IMR-90 (cell line): ENCODE measurements around the gene ZKSCAN1. TPM values are rescaled to one million over a fixed set of nuclear protein-coding genes. Genes with fewer than 3 reads are reported as not detected.

Experiments
- ATAC-seq: fragments of 200-7000 bp; cut with Tn5 transposase; 2 replicates; pipeline ENCODE4 v1.9.1; 2020; ENCODE audit warnings: low read depth, mild to moderate bottlenecking, moderate library complexity
- BruUV-seq: library from RNA; stranded (reverse); fragments of 400-500 nt; replicated peaks from 2 replicates; lab custom pipeline; 2021; lab: Mats Ljungman, UMichigan
- CTCF ChIA-PET: fragments of 300-600 bp; formaldehyde crosslinking; extraction: SDS; loops from one replicate; lab custom pipeline; 2021; ENCODE audit warnings: antibody characterized with exemption; lab: Yijun Ruan, JAX
- POLR2A ChIA-PET: fragments of 300-600 bp; sonication (Branson Sonifier 250); formaldehyde crosslinking; loops from one replicate; lab custom pipeline; 2022; ENCODE audit warnings: antibody characterized with exemption; ENCODE audit not compliant: unreplicated experiment; lab: Charles Lee
- DNase-seq: peaks from one replicate; pipeline ENCODE4 v3.0.0; 2013
- H2AFZ ChIP-seq: replicated peaks from 2 replicates; pipeline ENCODE3; 2013; ENCODE audit warnings: low read length, mild to moderate bottlenecking; ENCODE audit not compliant: poor library complexity
- H2AK5ac ChIP-seq: 2 replicates; pipeline ENCODE4 v1.6.1; 2013; ENCODE audit warnings: low read depth, low read length, inconsistent platforms
- H2AK9ac ChIP-seq: replicated peaks from 2 replicates; pipeline ENCODE3; 2013; ENCODE audit warnings: mild to moderate bottlenecking, low read depth, low read length, moderate library complexity; ENCODE audit not compliant: poor library complexity
- H2BK120ac ChIP-seq: 2 replicates; pipeline ENCODE4 v1.6.1; 2013; ENCODE audit warnings: low read depth, low read length, inconsistent platforms
- H2BK15ac ChIP-seq: 3 replicates; pipeline ENCODE4 v1.6.1; 2013; ENCODE audit warnings: low read depth, low read length, inconsistent platforms
- H2BK20ac ChIP-seq: 2 replicates; pipeline ENCODE4 v1.6.1; 2013; ENCODE audit warnings: low read depth, mild to moderate bottlenecking, inconsistent platforms, low read length, moderate library complexity
- H2BK5ac ChIP-seq: 2 replicates; pipeline ENCODE4 v1.6.1; 2013; ENCODE audit warnings: mild to moderate bottlenecking, low read depth, low read length, inconsistent platforms; ENCODE audit not compliant: poor library complexity, severe bottlenecking
- H3K14ac ChIP-seq: replicated peaks from 2 replicates; pipeline ENCODE4 v1.6.1; 2013; ENCODE audit warnings: low read depth, low read length, inconsistent platforms
- H3K18ac ChIP-seq: 2 replicates; pipeline ENCODE4 v1.6.1; 2013; ENCODE audit warnings: low read depth, low read length, control low read depth
- H3K23ac ChIP-seq: 2 replicates; pipeline ENCODE4 v1.6.1; 2013; ENCODE audit warnings: low read depth, low read length, inconsistent platforms
- H3K27ac ChIP-seq: 2 replicates; pipeline ENCODE4 v1.5.1; 2013; ENCODE audit warnings: mild to moderate bottlenecking, control low read depth, low read length; ENCODE audit not compliant: insufficient read depth
- H3K27me3 ChIP-seq: 2 replicates; pipeline ENCODE4 v1.6.1; 2013; ENCODE audit warnings: low read length; ENCODE audit not compliant: control insufficient read depth, insufficient read depth
- H3K36me3 ChIP-seq: 2 replicates; pipeline ENCODE4 v1.6.1; 2013; ENCODE audit warnings: low read length, mixed read lengths; ENCODE audit not compliant: control insufficient read depth, insufficient read depth
- H3K4ac ChIP-seq: 2 replicates; pipeline ENCODE4 v1.6.1; 2013; ENCODE audit warnings: low read depth, low read length, inconsistent platforms
- H3K4me1 ChIP-seq: 2 replicates; pipeline ENCODE4 v1.6.1; 2013; ENCODE audit warnings: low read length, mixed read lengths; ENCODE audit not compliant: control insufficient read depth, insufficient read depth
- H3K4me2 ChIP-seq: 2 replicates; pipeline ENCODE4 v1.6.1; 2013; ENCODE audit warnings: low read depth, mild to moderate bottlenecking, control low read depth, low read length, moderate library complexity
- H3K4me3 ChIP-seq: 2 replicates; pipeline ENCODE4 v1.5.1; 2013; ENCODE audit warnings: low read depth, mild to moderate bottlenecking, control low read depth, low read length, moderate library complexity; ENCODE audit not compliant: insufficient read depth
- H3K56ac ChIP-seq: 2 replicates; pipeline ENCODE4 v1.6.1; 2013; ENCODE audit warnings: low read length, inconsistent platforms; ENCODE audit not compliant: insufficient read depth; ENCODE audit errors: extremely low read depth
- H3K79me1 ChIP-seq, 2 experiments: 2 replicates each; pipeline ENCODE4 v1.6.1; 2013; ENCODE audit warnings: low read length in 2 of 2, inconsistent platforms in 1 of 2, low read depth in 1 of 2
- H3K9ac ChIP-seq: 2 replicates; pipeline ENCODE4 v1.6.1; 2013; ENCODE audit warnings: low read depth, low read length, control low read depth
- H3K9me1 ChIP-seq: 2 replicates; pipeline ENCODE4 v1.6.1; 2013; ENCODE audit warnings: low read length, inconsistent platforms; ENCODE audit not compliant: insufficient read depth
- H3K9me3 ChIP-seq: 2 replicates; pipeline ENCODE4 v1.6.1; 2013; ENCODE audit warnings: low read length; ENCODE audit not compliant: control insufficient read depth, insufficient read depth
- H4K20me1 ChIP-seq: 2 replicates; pipeline ENCODE4 v1.6.1; 2013; ENCODE audit warnings: low read length, inconsistent platforms; ENCODE audit not compliant: insufficient read depth
- H4K5ac ChIP-seq: 2 replicates; pipeline ENCODE4 v1.6.1; 2013; ENCODE audit warnings: mild to moderate bottlenecking, low read depth, low read length, control low read depth
- H4K8ac ChIP-seq, 2 experiments: 2 replicates each; pipeline ENCODE4 v1.6.1; 2013; ENCODE audit warnings: low read depth in 2 of 2, low read length in 2 of 2, control low read depth in 1 of 2, inconsistent platforms in 1 of 2
- H4K91ac ChIP-seq: 2 replicates; pipeline ENCODE4 v1.6.1; 2013; ENCODE audit warnings: low read depth, low read length, inconsistent platforms; ENCODE audit not compliant: insufficient read depth
- BHLHE40 ChIP-seq: fragments of 150-350 bp; IDR thresholded peaks from 2 replicates; pipeline ENCODE4 v1.6.1; 2016; ENCODE audit warnings: mild to moderate bottlenecking, low read depth, low read length
- CEBPB ChIP-seq: IDR thresholded peaks from 2 replicates; pipeline ENCODE4 v1.6.1; 2012; ENCODE audit warnings: low read depth, low read length, improper control_type of control experiment
- CHD1 ChIP-seq: IDR thresholded peaks from 2 replicates; pipeline ENCODE4 v1.6.1; 2012; ENCODE audit warnings: low read depth, low read length, improper control_type of control experiment
- FOS ChIP-seq: fragments of 150-350 bp; IDR thresholded peaks from 2 replicates; pipeline ENCODE4 v1.6.1; 2016; ENCODE audit warnings: low read depth, low read length
- MAFK ChIP-seq: IDR thresholded peaks from 2 replicates; pipeline ENCODE4 v1.6.1; 2012; ENCODE audit warnings: low read depth, low read length, improper control_type of control experiment
- MAZ ChIP-seq: IDR thresholded peaks from 2 replicates; pipeline ENCODE4 v1.6.1; 2012; ENCODE audit warnings: low read depth, mild to moderate bottlenecking, low read length, improper control_type of control experiment, moderate library complexity, borderline replicate concordance
- MXI1 ChIP-seq: IDR thresholded peaks from 2 replicates; pipeline ENCODE4 v1.6.1; 2012; ENCODE audit warnings: low read depth, mild to moderate bottlenecking, low read length, moderate library complexity, borderline replicate concordance
- NFE2L2 ChIP-seq: fragments of 150-350 bp; IDR thresholded peaks from 2 replicates; pipeline ENCODE4 v1.6.1; 2016; ENCODE audit warnings: low read depth, mild to moderate bottlenecking, low read length
- POLR2A ChIP-seq: IDR thresholded peaks from 2 replicates; pipeline ENCODE4 v1.6.1; 2012; ENCODE audit warnings: mild to moderate bottlenecking, low read depth, low read length
- RAD21 ChIP-seq: IDR thresholded peaks from 2 replicates; pipeline ENCODE4 v1.6.1; 2012; ENCODE audit warnings: low read length, improper control_type of control experiment
- RCOR1 ChIP-seq: IDR thresholded peaks from 2 replicates; pipeline ENCODE4 v1.6.1; 2012; ENCODE audit warnings: mild to moderate bottlenecking, low read length, improper control_type of control experiment; ENCODE audit not compliant: insufficient replicate concordance
- RFX5 ChIP-seq: IDR thresholded peaks from 2 replicates; pipeline ENCODE4 v1.8.0; 2012; ENCODE audit warnings: low read depth, mild to moderate bottlenecking, low read length, moderate library complexity
- SMC3 ChIP-seq: fragments of 150-350 bp; IDR thresholded peaks from 2 replicates; pipeline ENCODE4 v1.6.1; 2016; ENCODE audit warnings: low read depth, mild to moderate bottlenecking, antibody characterized with exemption, low read length, moderate library complexity
- WGBS, 2 experiments: methylation state at CpG; one replicate each; pipeline versions ENCODE4 v1.1.5 to v1.1.7; 2013; ENCODE audit warnings: missing lambda C conversion rate in 2 of 2; ENCODE audit not compliant: insufficient read length in 1 of 2; ENCODE audit errors: extremely low coverage in 2 of 2; 5-methylcytosine and 5-hydroxymethylcytosine counted together
- dilution Hi-C: fragments of 300-500 bp; cut with HindIII; formaldehyde crosslinking; loops from one replicate; pipeline ENCODE4 v1.14.3; 2018; ENCODE audit warnings: low sequenced_read_pairs; ENCODE audit not compliant: unreplicated experiment
- in situ Hi-C: fragments of 300-500 bp; cut with MboI; formaldehyde crosslinking; loops from 3 replicates; pipeline ENCODE4 v1.14.3; 2019; ENCODE audit warnings: low sequenced_read_pairs, inconsistent platforms, mixed read lengths
- intact Hi-C: fragments of 100-400 bp; cut with micrococcal nuclease; formaldehyde crosslinking; loops from 2 replicates; pipeline ENCODE4 v1.10.0; 2022
- polyA plus RNA-seq, 3 experiments: library from polyadenylated mRNA; depleted of rRNA; stranded (reverse); fragments of >200 nt; gene quantifications; 2 replicates each; pipeline ENCODE4 v1.2.3, GENCODE V29; 2012; ENCODE audit warnings: low replicate concordance in 1 of 3
- total RNA-seq: library from RNA; depleted of rRNA; stranded (reverse); fragments of >200 nt; gene quantifications from 2 replicates; pipeline ENCODE4 v1.2.3, GENCODE V29; 2012
- TF ChIP-seq, protein P1 (sequence below): fragments of 150-350 bp; IDR thresholded peaks from 2 replicates; pipeline ENCODE4 v1.6.1; 2016; ENCODE audit warnings: low read depth, mild to moderate bottlenecking, low read length, moderate library complexity, borderline replicate concordance
- TF ChIP-seq, protein P2 (sequence below): conservative IDR thresholded peaks from 2 replicates; pipeline ENCODE4 v1.5.1; 2012; ENCODE audit warnings: mild to moderate bottlenecking, low read depth, low read length, improper control_type of control experiment
- TF ChIP-seq, protein P3 (sequence below): fragments of 150-350 bp; IDR thresholded peaks from 2 replicates; pipeline ENCODE4 v1.6.1; 2017; ENCODE audit warnings: mild to moderate bottlenecking, antibody characterized with exemption, low read length, low read depth

ZKSCAN1 gene
- total and polyA plus RNA-seq, 2 of the 4 experiments (the other 2 are of a cell fraction), result 13.7 to 40.7 TPM

- CTCF ChIA-PET, result interaction anchor here (0.7 kb wide), 1 partner anchor 13 kb away, joined by 5 read pairs; no protein-coding TSS in a partner anchor
Observed at GRCh38 chr7:100040575-100040974, 25.2 kb downstream of the ZKSCAN1 start.

More at GRCh38 chr7:100040575-100040974, 25.2 kb downstream of the ZKSCAN1 start:
- Histone ChIP-seq H2AFZ (no peak overlapping the region), H3K27ac (no peak overlapping the region), H2BK15ac (no peak overlapping the region), H3K4me2 (no peak overlapping the region), H3K9me1 (peaks cover 9% of the 10 kb centered on the region), H3K27me3 (no peaks in the 10 kb centered on the region), H3K18ac (no peak overlapping the region), H2BK20ac (no peak overlapping the region), H4K20me1 (peaks cover 2% of the 10 kb centered on the region; the same call in 1 of the 2 replicates), H4K91ac (no peak overlapping the region), H3K23ac (no peak overlapping the region), H3K36me3 (peaks cover 7% of the 10 kb centered on the region), H3K79me1 (peaks cover 20 to 35% of the 10 kb centered on the region in 2 experiments), H3K14ac (peak overlapping the region; percentile 28; the same call in 1 of the 2 replicates), H2BK5ac (no peak overlapping the region), H2AK9ac (no peak overlapping the region), H2BK120ac (0 out of 2 replicates have a peak overlapping the region, but pooled peaks have one; percentile 33), H2AK5ac (no peak overlapping the region), H3K9me3 (no peaks in the 10 kb centered on the region), H3K9ac (no peak overlapping the region), H3K56ac (no peak overlapping the region), H3K4me1 (peaks cover 13% of the 10 kb centered on the region), H4K8ac (peak overlapping the region in 1 of 2 experiments; percentile 0; a peak in 1 of 4 replicates), H3K4ac (no peak overlapping the region), H4K5ac (no peak overlapping the region), H3K4me3 (no peak overlapping the region)
- 67% methylated on average over 1 of the region's 7 CpGs; no CpG with 5 or more reads in 1 of the 2 experiments for WGBS, 2 experiments
- intact Hi-C loops, result no loop called here
- TF ChIP-seq SMC3 (no peak), CEBPB (no peak), NFE2L2 (no peak), RAD21 (no peak), POLR2A (no peak), BHLHE40 (no peak), MAFK (no peak), FOS (no peak), RFX5 (no peak), CHD1 (no peak), MAZ (no peak), MXI1 (no peak), RCOR1 (no peak)
- TF ChIP-seq, protein P1, sequence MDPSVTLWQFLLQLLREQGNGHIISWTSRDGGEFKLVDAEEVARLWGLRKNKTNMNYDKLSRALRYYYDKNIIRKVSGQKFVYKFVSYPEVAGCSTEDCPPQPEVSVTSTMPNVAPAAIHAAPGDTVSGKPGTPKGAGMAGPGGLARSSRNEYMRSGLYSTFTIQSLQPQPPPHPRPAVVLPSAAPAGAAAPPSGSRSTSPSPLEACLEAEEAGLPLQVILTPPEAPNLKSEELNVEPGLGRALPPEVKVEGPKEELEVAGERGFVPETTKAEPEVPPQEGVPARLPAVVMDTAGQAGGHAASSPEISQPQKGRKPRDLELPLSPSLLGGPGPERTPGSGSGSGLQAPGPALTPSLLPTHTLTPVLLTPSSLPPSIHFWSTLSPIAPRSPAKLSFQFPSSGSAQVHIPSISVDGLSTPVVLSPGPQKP, result no peak
- TF ChIP-seq, protein P2, sequence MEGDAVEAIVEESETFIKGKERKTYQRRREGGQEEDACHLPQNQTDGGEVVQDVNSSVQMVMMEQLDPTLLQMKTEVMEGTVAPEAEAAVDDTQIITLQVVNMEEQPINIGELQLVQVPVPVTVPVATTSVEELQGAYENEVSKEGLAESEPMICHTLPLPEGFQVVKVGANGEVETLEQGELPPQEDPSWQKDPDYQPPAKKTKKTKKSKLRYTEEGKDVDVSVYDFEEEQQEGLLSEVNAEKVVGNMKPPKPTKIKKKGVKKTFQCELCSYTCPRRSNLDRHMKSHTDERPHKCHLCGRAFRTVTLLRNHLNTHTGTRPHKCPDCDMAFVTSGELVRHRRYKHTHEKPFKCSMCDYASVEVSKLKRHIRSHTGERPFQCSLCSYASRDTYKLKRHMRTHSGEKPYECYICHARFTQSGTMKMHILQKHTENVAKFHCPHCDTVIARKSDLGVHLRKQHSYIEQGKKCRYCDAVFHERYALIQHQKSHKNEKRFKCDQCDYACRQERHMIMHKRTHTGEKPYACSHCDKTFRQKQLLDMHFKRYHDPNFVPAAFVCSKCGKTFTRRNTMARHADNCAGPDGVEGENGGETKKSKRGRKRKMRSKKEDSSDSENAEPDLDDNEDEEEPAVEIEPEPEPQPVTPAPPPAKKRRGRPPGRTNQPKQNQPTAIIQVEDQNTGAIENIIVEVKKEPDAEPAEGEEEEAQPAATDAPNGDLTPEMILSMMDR, result no peak
- TF ChIP-seq, protein P3, sequence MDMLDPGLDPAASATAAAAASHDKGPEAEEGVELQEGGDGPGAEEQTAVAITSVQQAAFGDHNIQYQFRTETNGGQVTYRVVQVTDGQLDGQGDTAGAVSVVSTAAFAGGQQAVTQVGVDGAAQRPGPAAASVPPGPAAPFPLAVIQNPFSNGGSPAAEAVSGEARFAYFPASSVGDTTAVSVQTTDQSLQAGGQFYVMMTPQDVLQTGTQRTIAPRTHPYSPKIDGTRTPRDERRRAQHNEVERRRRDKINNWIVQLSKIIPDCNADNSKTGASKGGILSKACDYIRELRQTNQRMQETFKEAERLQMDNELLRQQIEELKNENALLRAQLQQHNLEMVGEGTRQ, result no peak
- DNase-seq (no peak), ATAC-seq (no peak)
- BruUV-seq, result no TSS peak
- POLR2A ChIA-PET, result no interaction called here
- dilution Hi-C loops, result no loop called here
- in situ Hi-C loops, result no loop called here
